GM08714 (cell line): Measurements from ENCODE around the gene MRPL48.

Source experiments
- H3K4me3 ChIP-seq: fragments of 200-500 bp; sonication (Bioruptor generic); 2 replicates; pipeline ENCODE4 v1.5.1; 2014; ENCODE audit warnings: mild to moderate bottlenecking, low read length, inconsistent platforms
- ZNF274 ChIP-seq: IDR thresholded peaks from 2 replicates; pipeline ENCODE4 v1.6.1; 2012; ENCODE audit warnings: mild to moderate bottlenecking, low read depth, low read length

The MRPL48 gene

GRCh38 chr11:73792584-73792983 lies 4.9 kb downstream of the MRPL48 start:
- H3K4me3 ChIP-seq = no peak overlapping the region
- TF ChIP-seq ZNF274 = no peak

GRCh38 chr11:73795925-73796632 lies 8.4 kb downstream of the MRPL48 start:
- H3K4me3 ChIP-seq = no peak overlapping the region
- TF ChIP-seq ZNF274 = no peak

- no peak overlapping the region for H3K4me3 ChIP-seq
- no peak for TF ChIP-seq ZNF274
These were observed 9.8 kb downstream of the MRPL48 start for GRCh38 chr11:73797457-73797856.

- H3K4me3 ChIP-seq = no peak overlapping the region
- no peak for TF ChIP-seq ZNF274
These were observed 12.7 kb downstream of the MRPL48 start for GRCh38 chr11:73800276-73800806.

- H3K4me3 ChIP-seq = no peak overlapping the region
- TF ChIP-seq ZNF274 = no peak
These were observed 13.5 kb downstream of the MRPL48 start for GRCh38 chr11:73801136-73801535.

GRCh38 chr11:73804712-73805111 lies 17.0 kb downstream of the MRPL48 start:
- no peak for TF ChIP-seq ZNF274
- H3K4me3 ChIP-seq = no peak overlapping the region

- TF ChIP-seq ZNF274 = no peak
These were observed 20.4 kb downstream of the MRPL48 start for GRCh38 chr11:73808052-73808451.

GRCh38 chr11:73810637-73811036 lies 23.0 kb downstream of the MRPL48 start:
- no peak overlapping the region for H3K4me3 ChIP-seq
- no peak for TF ChIP-seq ZNF274

More at GRCh38 chr11:73808052-73808451, 20.4 kb downstream of the MRPL48 start:
- no peak overlapping the region for H3K4me3 ChIP-seq

GRCh38 chr11:73812234-73812633 lies 24.6 kb downstream of the MRPL48 start:
- TF ChIP-seq ZNF274 = no peak
- H3K4me3 ChIP-seq = no peak overlapping the region

- H3K4me3 ChIP-seq = no peak overlapping the region
- TF ChIP-seq ZNF274 = no peak
These were observed 27.1 kb downstream of the MRPL48 start for GRCh38 chr11:73814812-73815211.

GRCh38 chr11:73818846-73819245 lies 31.2 kb downstream of the MRPL48 start:
- H3K4me3 ChIP-seq = no peak overlapping the region
- no peak for TF ChIP-seq ZNF274

- H3K4me3 ChIP-seq = no peak overlapping the region
- TF ChIP-seq ZNF274 = no peak
These were observed 42.6 kb downstream of the MRPL48 start for GRCh38 chr11:73830261-73830660.

- no peak for TF ChIP-seq ZNF274
- no peak overlapping the region for H3K4me3 ChIP-seq
These were observed 45.4 kb downstream of the MRPL48 start for GRCh38 chr11:73833067-73833466.

GRCh38 chr11:73838443-73839122 lies 50.9 kb downstream of the MRPL48 start:
- TF ChIP-seq ZNF274 = no peak
- H3K4me3 ChIP-seq = no peak overlapping the region

GRCh38 chr11:73839123-73839457 lies 51.4 kb downstream of the MRPL48 start:
- no peak overlapping the region for H3K4me3 ChIP-seq
- no peak for TF ChIP-seq ZNF274
